Duodenal mucosa (tissue), 2 donors: ENCODE results near the gene FAM228A.
"Not testable (repeated sequence)": the region's sequence is repeated elsewhere in the genome, so short reads cannot be mapped to it uniquely, and the experiment has no call there.

Source experiments
- H3K27ac ChIP-seq: one replicate; pipeline ENCODE4 v1.7.0; 2013; ENCODE audit warnings: low read depth, low read length
- H3K27me3 ChIP-seq, 2 donors: one replicate each; pipeline ENCODE4 v1.7.0; 2013; ENCODE audit warnings: low read length in 2 of 2, control low read depth in 1 of 2; ENCODE audit not compliant: insufficient read depth in 2 of 2, control insufficient read depth in 1 of 2
- H3K36me3 ChIP-seq, 2 donors: one replicate each; pipeline ENCODE4 v1.7.0; 2013; ENCODE audit warnings: low read length in 2 of 2, control low read depth in 1 of 2; ENCODE audit not compliant: insufficient read depth in 2 of 2, control insufficient read depth in 1 of 2
- H3K4me1 ChIP-seq, 2 donors: one replicate each; pipeline ENCODE4 v1.7.0; 2013; ENCODE audit warnings: low read length in 2 of 2, control low read depth in 1 of 2; ENCODE audit not compliant: insufficient read depth in 2 of 2, control insufficient read depth in 1 of 2
- H3K4me3 ChIP-seq, 2 donors: one replicate each; pipeline ENCODE4 v1.7.0; 2013; ENCODE audit warnings: low read length in 2 of 2, low read depth in 1 of 2
- H3K9ac ChIP-seq, 2 donors: one replicate each; pipeline ENCODE4 v1.7.0; 2013; ENCODE audit warnings: low read length in 2 of 2, low read depth in 1 of 2
- H3K9me3 ChIP-seq, 2 donors: one replicate each; pipeline ENCODE4 v1.7.0; 2013; ENCODE audit warnings: low read length in 2 of 2, control low read depth in 1 of 2; ENCODE audit not compliant: control insufficient read depth in 1 of 2

The FAM228A gene

DNA sequence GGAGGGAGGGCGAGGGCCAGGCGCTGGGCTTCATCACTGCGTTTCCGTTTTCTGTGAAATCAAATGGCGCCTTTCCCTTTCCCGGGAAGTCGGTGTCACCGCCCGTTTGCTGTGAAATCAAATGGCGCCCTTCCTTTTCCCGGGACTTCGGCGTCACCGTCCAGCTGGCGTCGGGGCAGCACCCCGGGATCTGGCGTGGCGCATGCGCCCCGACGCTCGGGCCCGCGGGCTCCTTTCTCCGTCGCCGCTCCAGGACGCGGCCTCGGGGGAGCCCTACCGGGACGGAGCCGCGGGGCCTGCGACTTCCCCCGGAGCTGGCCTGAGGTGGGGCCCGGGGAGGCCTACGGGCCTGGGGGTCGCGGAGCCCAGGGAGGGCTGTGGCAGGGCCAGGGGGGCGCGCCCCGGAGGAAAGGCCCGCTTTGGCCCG is at the start of gene FAM228A:
FAM228A (plus strand) TSS at position 203 of the 427 bp plus-strand sequence. CDS start 428 bp downstream, outside the sequence.
- no peak within 1 kb of the TSS for H3K9ac ChIP-seq
- no peak within 1 kb of the TSS for H3K4me3 ChIP-seq

DNA sequence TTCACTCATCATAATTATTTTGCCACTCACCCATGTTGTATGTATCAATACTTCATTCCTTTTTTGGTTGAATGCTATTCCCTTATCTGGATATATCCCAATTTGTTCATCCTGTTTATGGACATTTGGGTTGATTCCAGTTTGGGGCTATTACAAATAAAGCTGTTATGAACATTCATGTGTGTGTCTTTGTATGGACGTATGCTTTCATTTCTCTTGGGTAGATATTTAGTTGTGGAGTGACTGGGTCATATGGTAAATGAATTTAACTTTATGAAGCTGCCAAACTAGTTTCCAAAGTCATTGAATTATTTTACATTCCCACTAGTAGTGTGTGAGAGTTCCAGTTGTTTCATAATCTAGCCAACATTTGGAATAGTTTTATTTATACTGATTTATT is 48.9 kb upstream of the FAM228A start:
- no peak overlapping the region for H3K9ac ChIP-seq
- no peaks in the 10 kb centered on the region for H3K36me3 ChIP-seq
- no peak overlapping the region for H3K27ac ChIP-seq

More for the DNA sequence above, at the start of gene FAM228A:
- Histone ChIP-seq H3K27me3 (no peaks in the 10 kb centered on the region), H3K4me1 (no peaks in the 10 kb centered on the region), H3K36me3 (no peaks in the 10 kb centered on the region), H3K9me3 (no peaks in the 10 kb centered on the region), H3K27ac (no peak within 1 kb of the TSS)

DNA sequence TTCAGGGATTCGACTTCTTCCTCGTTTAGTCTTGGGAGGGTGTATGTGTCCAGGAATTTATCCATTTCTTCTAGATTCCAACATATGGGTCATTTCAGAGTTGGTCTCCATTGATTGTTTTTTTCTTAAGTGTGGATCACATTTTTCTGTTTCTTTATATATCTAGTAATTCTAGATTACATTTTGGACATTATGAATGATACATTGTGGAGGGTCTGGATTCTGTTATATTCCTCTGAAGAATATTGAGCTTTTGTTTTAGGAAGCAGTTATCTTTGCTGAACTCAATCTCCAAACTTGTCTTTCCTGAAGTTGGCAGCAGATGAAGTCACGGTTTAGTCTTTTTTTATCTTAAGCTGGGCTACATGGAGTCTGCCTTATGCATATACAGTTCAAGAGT is 42.3 kb upstream of the FAM228A start:
- H3K36me3 ChIP-seq: no peaks in the 10 kb centered on the region
- H3K27ac ChIP-seq: no peak overlapping the region
- no peak overlapping the region for H3K9ac ChIP-seq
- H3K27me3 ChIP-seq: no peaks in the 10 kb centered on the region
- peaks cover 3 to 10% of the 10 kb centered on the region in 2 donors for H3K9me3 ChIP-seq
- no peak overlapping the region for H3K4me3 ChIP-seq
- H3K4me1 ChIP-seq: no peaks in the 10 kb centered on the region

More for the DNA sequence above, 48.9 kb upstream of the FAM228A start:
- Histone ChIP-seq H3K4me3 (no peak overlapping the region), H3K27me3 (no peaks in the 10 kb centered on the region), H3K9me3 (no peaks in the 10 kb centered on the region), H3K4me1 (peaks cover 7 to 17% of the 10 kb centered on the region in 2 donors)

DNA sequence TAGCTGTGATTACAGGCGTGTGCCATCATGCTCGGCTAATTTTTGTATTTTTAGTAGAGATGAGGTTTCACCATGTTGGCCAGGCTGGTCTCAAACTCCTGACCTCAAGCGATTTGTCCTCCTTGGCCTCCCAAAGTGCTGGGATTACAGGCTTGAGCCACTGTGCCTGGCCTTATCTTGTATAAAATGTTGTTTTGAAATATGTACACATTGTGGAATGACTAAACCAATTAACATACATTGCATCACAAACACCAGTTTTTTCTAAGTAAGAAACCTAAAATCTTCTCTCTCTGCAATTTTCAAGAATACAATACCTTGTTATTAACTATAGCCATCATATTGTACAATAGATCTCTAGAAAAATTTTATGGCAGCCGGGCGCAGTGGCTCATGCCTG is 34.5 kb upstream of the FAM228A start:
- not testable (repeated sequence) for H3K4me3 ChIP-seq, H3K4me1 ChIP-seq, H3K9ac ChIP-seq, H3K9me3 ChIP-seq, H3K27me3 ChIP-seq, H3K36me3 ChIP-seq, H3K27ac ChIP-seq

DNA sequence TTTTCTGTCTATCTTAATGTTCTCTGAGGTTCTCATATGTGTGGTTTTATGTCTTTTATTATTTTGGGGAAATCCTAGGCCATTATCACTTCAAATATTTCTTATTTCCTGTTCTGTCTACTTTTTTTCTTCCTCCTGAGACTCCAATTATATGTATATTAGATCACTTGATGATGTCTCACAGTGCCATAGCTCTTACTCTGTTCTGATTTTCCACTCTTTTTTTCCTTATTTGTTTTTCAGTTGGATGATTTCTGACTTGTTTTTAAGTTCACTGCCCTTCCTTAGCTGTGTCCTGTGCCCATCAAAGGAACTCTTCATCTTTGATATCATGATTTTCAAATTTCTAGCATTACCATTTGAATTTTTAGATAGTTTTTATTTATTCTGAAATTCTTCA is 27.5 kb upstream of the FAM228A start:
- Histone ChIP-seq H3K4me1 (no peaks in the 10 kb centered on the region), H3K36me3 (no peaks in the 10 kb centered on the region), H3K4me3 (no peak overlapping the region), H3K9me3 (peaks cover 12 to 13% of the 10 kb centered on the region in 2 donors), H3K9ac (no peak overlapping the region), H3K27me3 (no peaks in the 10 kb centered on the region), H3K27ac (no peak overlapping the region)

DNA sequence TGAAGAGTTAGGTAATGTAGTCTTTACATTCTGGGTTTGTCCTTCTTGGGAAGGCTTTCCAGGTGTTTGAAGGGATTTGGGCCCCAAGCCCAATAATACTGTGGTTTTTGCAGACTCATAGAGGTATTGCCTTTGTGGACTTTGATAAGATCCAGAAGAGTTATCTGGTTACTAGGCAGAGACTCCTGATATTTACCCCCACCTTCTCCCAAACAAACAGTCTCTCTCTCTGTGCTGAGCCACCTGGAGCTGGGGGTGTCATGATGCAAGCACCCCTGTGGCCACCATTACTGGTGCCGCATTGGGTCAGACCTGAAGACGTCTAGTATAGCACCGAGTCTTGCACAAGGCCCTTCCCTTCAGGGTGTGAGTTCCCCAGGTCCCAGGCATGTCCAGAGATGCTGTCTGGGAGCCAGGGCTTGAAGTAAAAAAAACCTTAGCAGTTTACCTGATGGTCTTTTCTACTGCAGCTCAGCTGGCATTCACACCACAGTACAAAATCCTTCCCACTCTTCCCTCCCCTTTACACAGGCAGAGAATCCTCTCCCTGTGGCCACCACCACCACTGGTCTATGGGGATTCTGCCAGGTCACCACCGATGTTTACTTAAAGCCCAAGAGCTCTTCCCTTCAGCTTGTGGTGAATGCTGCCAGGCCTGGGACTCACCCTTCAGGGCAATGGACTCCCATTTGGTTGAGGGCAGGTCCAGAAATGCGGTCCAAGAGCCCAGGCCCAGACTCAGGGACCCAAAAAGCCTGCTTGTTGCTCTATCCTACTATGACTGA is 22.2 kb upstream of the FAM228A start:
- peaks cover 5 to 8% of the 10 kb centered on the region in 2 donors for H3K9me3 ChIP-seq
- no peak overlapping the region for H3K9ac ChIP-seq
- peaks cover 0 to 3% of the 10 kb centered on the region in 2 donors for H3K4me1 ChIP-seq
- no peaks in the 10 kb centered on the region for H3K27me3 ChIP-seq
- H3K36me3 ChIP-seq: no peaks in the 10 kb centered on the region
- no peak overlapping the region for H3K27ac ChIP-seq
- H3K4me3 ChIP-seq: no peak overlapping the region

DNA sequence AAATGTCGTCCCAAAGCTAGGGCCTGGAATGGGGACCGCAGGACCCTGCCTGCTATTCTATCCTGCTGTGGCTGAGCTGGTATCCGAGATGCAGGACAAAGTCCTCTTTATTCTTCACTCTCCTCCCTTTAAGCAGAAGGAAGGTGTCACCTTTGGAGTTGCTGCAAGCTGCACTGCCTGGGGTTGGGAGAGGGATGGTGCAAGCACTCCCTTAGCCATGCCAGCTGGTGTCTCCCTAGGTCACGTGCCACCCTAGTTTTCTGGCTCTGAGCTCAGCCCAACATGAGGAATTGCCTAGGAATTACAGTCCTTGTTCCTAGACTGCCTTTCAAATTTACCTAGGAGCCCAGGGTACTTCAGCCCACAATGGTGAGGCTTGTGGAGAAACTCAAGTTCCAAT is 21.4 kb upstream of the FAM228A start:
- H3K36me3 ChIP-seq: no peaks in the 10 kb centered on the region
- no peaks in the 10 kb centered on the region for H3K9me3 ChIP-seq
- no peaks in the 10 kb centered on the region for H3K27me3 ChIP-seq
- H3K9ac ChIP-seq: no peak overlapping the region
- H3K4me1 ChIP-seq: peaks cover 0 to 3% of the 10 kb centered on the region in 2 donors
- no peak overlapping the region for H3K4me3 ChIP-seq
- H3K27ac ChIP-seq: no peak overlapping the region

DNA sequence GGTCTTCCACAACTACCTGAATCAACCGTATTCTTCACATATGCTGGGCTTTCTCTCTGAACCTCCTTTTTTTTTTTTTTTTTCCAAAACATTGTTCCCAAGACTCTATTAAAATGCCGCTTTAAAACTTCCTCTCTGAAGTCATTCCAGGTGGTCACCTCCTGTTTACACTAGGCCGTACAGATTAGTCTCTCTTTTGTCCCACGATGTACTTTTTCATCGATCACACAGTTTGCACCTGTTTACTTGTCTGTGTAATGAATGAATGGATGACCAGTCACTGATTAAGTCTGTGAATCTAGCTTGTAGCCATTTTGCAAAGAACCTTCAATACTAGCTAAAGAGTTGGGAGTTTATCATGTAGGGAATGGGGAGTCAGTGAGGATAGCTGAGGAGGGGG is 16.7 kb upstream of the FAM228A start:
- Histone ChIP-seq H3K9ac (no peak overlapping the region), H3K27me3 (no peaks in the 10 kb centered on the region), H3K9me3 (peaks cover 0 to 3% of the 10 kb centered on the region in 2 donors), H3K4me3 (no peak overlapping the region), H3K36me3 (no peaks in the 10 kb centered on the region), H3K4me1 (peaks cover 0 to 3% of the 10 kb centered on the region in 2 donors), H3K27ac (no peak overlapping the region)

DNA sequence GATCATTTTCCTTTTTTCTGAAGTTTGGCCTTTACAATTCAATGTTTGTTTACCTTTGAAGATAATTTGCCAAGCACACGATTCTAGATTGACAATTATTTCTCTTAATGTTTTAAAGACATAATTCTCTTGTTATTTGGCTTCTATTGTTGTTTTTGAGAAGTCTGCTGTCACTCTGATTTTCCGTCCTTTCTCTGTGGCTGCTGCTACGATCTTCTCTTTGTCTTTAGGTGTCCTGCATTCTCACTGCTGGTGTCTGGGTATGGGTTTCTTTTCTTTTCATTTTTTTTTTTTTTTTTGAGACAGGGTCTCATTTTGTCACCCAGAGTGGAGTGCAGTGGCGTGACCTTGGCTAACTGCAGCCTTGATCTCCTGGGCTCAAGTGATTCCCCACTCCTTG is 15.1 kb upstream of the FAM228A start:
- H3K9me3 ChIP-seq: peaks cover 0 to 3% of the 10 kb centered on the region in 2 donors
- H3K27ac ChIP-seq: no peak overlapping the region
- no peak overlapping the region for H3K4me3 ChIP-seq
- H3K36me3 ChIP-seq: no peaks in the 10 kb centered on the region
- H3K27me3 ChIP-seq: no peaks in the 10 kb centered on the region
- no peak overlapping the region for H3K9ac ChIP-seq
- H3K4me1 ChIP-seq: no peaks in the 10 kb centered on the region

DNA sequence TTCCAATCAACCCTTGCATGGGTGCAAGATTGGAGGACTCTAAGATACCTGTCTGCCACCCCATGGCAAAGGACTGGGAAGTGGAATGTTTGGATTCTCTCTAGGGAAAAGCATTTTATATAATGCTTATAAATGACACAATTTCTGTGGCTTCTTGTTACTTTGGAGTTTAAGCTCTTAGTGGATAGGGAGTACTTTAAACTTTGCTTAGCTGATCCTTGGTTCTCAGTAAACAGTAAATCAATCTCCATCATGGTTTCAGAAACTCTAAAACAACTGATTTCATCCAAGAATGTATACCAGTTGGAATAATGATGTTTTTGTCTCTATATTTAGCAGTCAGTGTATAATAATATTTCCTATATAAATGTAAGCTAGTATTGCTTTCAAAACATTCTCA is 14.1 kb upstream of the FAM228A start:
- Histone ChIP-seq H3K27ac (no peak overlapping the region), H3K4me3 (no peak overlapping the region), H3K9me3 (peaks cover 0 to 3% of the 10 kb centered on the region in 2 donors), H3K9ac (no peak overlapping the region), H3K27me3 (no peaks in the 10 kb centered on the region), H3K4me1 (no peaks in the 10 kb centered on the region), H3K36me3 (no peaks in the 10 kb centered on the region)
